ENCODE data around the gene SLC45A3.
A peak's percentile ranks its signal among the peaks of the same experiment; 100 is the strongest.

SLC45A3 gene

DNA sequence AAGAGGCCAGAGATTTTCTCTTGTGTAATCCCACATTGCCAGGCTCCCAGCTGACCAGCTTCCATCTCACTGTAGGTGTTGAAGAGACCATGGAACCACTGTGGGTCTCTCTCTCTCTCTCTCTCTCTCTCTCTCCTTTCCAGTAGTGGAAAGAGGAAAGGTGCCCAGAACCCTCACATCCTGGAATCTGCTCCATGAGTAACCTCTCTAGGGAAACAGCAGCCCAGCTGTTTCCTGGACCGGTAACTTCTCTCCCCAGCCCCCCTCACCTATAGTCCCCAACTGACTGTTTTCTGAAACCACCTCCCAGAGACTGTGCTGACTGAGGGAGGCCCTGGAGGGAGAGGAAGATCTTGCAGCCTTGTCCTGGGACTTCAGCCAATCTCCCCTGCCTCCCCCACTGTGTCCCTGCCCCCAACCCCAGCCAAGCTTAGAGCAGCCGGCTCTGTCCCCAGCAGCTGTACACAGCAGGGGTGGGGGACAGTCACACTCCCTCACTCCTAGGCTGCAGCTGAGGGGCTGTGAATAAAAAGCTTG lies 20.6 kb upstream of the SLC45A3 start:
- peak in 4 of 14 donors; percentile 23 to 44 (median 31) for DNase-seq

DNA sequence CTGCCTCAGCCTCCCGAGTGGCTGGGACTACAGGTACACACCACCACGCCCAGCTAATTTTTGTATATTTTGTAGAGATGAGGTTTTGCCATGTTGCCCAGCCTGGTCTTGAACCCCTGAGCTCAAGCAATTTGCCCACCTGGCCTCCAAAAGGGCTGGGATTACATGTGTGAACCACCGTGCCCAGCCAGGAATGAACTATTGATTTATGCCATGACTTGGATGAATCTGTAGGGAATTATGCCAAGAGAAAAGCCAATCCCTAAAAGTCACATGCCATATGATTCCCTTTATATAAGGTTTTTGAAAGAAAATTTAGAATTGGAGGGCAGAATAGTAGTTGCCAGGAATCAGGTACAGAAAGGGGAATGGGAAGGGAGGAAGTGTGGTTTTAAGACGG lies 19.1 kb upstream of the SLC45A3 start:
- DNase-seq: no peak

DNA sequence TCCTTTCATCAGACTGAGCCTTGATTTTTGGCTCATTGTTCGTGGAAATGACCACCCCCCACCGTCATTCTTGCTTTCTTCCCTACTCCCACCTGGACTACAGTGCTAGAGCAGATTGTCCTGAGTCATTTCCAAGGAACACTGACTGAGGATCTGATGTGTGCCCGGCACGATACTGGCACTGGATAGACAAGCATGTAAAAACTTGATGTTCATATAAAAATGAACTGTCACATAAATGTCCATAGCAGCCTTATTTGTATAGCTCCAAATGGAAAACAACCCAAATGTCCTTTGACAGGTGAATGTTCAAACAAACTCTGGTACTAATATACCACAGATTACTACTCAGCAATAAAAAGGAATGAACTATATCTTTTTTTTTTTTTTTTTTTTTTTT lies 18.6 kb upstream of the SLC45A3 start:
- DNase-seq: no peak

DNA sequence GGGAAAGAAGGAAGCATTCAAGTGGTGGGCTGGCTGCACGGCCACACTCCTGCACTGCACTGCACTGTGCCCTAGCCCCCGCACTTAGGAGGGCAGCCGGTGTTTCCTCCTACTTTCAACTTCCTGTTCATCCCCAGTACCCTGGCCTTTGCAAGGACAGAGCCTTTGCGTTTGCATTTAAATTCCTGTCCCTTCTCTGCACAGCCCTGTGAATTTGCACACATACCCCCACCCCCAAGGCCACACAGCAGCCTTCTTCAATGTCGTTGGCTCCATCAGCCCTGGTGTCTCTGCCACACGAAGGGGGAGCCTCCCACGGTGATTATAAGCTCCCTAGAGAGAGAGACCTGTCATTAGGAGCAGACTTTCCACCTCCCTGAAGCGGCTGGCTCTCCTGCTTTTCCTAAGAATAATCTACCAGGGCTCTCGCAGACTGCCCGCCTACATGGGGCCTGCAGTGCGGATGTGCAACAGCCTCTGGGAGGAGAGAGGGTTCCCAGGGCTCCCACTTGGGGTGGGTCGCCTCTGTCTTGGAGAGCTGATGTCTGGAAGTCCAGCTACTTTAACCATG lies 13.2 kb upstream of the SLC45A3 start:
- no peak for DNase-seq

DNA sequence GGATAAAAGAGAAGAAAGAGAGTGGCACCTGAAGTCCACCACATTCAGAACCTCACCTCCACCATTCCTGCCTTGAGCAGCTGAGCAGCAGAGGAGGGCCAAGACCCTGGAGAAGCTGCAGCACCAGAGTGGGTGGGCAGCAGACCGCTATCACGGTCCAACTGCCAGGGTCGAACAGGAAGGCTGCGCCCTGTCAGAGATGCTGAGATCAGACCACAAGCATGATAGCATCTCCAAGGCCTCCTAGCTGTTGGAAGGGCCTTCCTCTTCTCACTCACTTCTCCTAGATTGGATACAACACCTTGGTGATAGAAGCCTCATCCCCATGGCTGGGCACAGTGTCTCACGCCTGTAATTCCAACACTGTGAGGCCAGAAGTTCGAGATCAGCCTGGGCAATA lies 12.1 kb upstream of the SLC45A3 start:
- DNase-seq: no peak

DNA sequence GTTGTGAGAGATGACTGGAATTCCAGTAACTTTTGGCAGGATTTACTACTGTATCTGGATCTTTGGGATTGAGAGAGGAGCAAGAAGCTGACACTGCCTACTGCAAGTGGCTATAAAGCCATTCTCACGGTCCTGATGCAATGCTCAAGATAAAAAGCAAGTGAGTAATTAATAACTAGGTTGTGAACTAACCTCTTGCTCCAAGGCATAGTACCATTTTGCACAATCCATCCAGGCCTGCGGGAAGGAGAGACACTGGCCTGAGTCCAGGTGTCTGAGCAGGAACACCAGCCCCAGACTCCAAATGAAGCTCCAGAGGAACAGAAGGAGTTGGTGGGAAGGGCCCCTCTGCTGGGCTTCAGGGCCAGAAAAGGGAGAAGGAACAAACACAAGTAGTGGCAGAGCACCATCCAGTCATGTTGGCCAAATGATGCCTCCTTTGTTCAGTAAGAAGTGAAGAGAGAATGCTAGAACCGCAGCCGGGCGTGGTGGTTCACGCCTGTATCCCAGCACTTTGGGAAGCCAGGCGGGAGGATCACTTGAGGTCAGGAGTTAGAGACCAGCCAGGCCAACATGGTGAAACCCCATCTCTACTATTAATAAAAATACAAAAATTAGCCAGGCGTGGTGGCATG lies 9.9 kb upstream of the SLC45A3 start:
- DNase-seq: no peak

DNA sequence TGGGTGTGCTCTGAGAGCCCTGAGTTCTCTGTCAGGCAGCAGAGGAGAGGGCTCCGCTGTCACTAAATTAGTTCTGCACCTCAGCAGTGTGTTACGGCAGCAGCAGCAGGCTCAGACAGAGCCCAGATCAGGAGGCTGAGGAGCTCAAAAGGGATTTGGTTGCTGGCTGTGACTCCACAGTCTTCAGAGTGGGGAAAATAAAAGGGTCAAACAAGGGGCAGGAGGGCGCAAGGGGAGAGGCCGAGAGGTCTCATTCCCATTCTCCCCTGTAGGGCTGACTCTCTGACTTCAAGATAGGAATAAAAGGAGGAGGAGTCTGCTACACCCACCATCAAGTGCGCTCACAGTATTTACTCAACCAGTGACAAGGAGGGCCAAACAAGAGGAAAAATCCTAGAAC lies 9.2 kb upstream of the SLC45A3 start:
- no peak for DNase-seq

DNA sequence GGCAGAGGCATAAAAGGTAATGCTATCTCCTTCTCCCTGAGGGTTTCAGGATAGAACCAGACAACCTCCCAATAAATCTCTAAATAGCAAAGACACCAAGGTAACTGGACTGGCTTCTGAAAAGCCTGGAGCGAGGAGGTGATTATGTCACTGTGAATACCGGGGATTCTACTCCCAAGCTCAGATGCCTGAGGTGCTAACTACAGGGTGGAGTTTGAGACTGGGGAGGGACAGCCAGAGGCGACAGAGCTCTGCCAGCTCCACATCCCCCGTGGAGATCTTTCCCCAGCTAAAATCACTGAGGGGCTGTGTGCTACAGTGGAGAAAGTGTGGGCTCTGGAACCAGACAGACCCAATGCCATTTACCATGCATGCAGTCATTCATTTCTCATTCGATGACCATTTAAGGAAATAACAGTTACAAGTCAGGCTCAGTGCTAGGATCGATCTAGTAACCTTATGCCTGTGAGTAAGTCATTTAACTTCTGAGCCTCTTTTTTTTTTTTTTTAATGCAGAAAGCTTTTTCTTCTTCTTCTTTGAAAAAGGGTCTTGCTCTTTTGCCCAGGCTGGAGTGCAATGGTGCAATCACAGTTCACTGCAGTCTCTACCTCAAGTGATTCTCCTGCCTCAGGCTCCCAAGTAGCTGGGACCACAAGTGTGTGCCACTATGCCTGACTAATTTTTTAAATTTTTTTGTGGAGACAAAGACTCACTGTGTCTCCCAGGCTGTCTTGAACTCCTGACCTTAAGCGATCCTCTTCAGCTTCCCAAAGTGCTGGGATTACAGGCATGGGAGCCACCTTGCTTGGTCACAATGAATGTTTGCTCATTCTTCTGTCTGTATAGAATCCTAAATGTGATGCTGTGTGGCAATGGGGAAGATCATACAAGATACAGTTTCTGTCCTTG lies 8.1 kb upstream of the SLC45A3 start:
- no peak for DNase-seq

DNA sequence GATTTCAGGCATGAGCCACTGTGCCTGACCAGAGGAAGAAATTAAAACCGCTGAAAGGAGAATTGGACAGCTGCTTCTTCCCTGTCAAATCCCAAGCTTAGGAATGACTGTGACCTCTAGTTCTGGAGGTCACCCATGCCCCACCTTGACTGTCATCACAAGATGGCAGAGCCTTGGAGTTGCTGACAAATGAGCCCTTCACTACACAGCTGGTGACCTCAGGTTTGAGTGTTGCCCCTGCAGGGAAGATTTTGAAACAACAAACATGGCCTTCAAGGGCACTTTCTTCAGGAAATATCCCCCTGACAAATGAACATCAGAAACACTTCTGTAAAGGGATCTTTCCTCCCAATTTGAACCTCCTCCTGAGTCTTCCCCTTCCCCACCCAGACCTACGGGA lies 6.9 kb upstream of the SLC45A3 start:
- no peak for DNase-seq

DNA sequence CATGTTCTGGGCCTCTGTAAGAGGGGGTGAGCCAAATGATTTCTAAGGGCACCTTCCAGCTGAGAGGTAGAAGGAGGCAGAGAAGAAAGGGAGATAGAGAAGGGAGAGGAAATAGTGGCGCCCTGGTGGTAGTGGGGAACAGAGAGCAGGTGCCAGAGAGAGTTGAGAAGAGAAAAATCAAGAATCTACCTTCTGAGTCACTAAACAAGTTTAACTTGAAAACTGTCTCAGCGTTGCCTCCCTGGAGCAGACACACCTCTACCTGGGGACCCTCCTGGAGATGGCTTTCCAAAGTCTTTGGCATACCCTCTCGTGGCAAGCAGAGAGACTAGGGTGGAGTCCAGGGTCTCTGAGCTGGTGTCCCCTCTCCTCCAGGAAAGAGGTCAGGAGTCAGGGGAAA lies 1.1 kb upstream of the SLC45A3 start:
- DNase-seq: no peak

DNA sequence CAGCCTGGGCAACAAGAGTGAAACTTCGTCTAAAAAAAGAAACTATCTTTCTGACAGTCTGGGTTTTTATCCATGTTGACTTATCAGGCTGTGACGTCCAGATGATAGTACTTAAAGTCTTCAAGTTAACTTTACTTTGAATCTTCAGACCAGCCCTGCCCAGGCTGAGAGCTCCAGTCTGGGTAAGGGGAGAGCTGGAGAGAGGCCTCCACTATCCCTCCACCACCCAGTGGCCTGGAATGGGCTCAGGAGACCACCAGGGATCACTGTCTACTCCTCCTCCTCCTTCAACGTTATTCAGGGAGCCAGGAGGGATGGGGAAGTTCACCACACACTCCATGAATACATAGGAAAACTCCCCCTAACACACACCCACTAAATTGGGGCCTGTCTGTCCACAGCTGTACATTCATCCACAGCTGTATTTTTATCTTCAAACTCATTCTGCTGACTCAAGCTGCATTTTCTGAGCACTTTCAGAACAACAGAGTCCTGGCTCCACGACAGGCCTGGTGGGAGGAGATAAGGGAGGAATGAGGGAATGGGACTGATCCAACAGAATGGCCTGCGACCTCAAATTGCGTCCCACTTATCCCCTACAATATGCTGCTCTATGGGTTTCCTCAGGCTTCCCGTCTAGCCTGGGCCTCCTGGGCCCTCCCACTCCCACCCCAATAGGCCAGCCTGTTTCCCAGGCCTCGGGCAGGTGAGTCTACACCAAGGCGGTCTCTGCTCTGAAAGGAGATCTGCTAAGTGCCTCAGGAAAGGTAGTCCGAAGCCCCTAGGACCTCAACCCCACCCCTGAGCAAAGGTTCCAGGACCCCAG lies 1.8 kb downstream of the SLC45A3 start:
- peak in 2 of 14 donors; percentile 34 to 71 for DNase-seq

DNA sequence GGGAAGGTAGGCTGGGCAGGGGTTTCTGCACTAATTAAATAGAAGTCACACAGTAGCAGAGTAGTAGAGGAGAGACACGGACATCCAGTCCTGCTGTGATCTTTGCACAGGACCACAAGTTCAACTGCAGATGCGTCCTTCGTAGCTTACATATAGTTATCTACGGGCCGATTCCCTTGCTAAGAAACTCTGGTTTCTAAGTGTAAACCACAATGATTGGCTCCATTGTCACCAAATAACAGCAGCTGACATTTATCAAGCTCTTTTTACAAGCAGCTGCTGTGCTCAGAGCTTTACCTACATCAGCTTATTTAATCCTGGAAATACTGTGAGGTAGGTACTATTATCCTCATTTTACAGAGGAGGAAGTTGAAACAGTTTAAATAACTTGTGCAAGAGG lies 3.1 kb downstream of the SLC45A3 start:
- DNase-seq: no peak

DNA sequence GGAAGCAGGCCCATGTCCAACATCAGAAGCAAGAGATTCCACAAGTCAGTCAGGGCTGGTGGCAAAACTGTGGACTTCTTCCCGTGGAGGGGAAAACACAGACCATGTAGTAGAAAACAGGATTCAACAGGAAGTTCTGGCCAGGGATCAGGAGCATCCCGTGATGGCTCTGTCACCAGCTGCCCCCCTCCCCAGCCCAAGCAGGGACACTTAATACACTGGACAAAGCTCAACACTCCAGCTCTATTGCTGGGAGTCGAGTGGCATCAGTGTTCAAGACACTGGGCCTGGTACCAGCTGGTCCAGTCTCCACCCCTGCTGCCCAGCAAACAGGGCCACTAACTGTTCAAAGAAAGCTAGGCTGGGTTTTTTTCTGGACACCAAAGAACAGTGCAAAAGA lies 3.7 kb downstream of the SLC45A3 start:
- peak in 12 of 14 donors; percentile 19 to 91 (median 80) for DNase-seq

DNA sequence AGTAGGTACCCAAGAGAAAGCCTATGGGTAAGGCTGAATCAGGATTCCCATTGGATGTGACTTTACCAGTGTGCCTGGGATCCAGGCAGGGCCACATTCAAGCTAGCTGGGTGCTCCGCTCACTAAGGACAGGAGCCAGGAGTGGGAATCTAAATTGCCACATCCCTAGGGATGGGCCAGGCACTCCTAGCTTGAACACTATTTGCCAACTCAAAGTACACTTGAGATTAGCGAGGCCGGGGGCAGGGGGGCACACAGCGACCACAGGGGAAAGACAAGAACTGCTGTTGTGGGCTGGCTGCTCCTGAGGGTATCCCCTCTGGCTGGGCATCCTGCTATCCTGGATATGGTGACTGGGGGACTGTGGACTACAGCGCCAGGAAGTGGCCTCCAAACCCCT lies 4.3 kb downstream of the SLC45A3 start:
- DNase-seq: no peak

DNA sequence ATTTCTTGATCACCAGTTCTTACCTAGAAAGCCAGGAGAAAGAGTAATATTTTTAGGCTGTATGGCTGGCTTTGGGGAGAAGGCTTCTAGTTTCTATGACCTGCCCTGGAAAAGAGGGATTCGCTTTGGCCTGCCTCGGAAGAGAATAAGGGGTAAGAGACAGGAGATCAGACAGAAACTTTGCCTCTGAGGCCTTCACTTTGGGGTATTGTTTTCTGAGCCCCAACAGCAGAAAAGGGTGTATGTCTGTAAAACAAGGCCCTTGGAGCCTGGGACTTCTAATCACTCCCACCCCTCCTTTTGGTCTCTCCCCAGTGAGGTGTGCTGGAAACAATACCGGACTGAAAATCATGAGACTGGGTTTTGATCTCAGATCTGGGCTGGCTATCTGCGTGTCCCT lies 5.1 kb downstream of the SLC45A3 start:
- DNase-seq: no peak

DNA sequence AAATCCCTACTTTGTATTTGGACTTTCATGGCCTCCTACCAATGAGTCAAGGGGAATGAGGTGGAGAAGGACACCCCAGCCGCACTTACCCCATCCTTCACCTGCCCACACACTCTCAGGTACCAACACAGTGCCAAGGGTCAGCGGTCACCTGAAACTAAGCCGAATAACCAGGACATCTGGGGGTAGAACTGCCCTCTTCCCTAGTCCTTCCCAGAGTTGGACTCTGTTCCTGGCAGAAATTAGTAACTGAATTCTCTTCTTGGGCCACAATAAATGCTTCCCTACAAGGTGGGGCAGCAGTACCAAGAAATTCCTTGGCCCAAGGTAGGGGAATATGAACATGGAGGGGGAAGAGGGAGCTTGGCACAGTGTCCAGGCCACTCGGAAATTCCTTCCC lies 7.3 kb downstream of the SLC45A3 start:
- no peak for DNase-seq

DNA sequence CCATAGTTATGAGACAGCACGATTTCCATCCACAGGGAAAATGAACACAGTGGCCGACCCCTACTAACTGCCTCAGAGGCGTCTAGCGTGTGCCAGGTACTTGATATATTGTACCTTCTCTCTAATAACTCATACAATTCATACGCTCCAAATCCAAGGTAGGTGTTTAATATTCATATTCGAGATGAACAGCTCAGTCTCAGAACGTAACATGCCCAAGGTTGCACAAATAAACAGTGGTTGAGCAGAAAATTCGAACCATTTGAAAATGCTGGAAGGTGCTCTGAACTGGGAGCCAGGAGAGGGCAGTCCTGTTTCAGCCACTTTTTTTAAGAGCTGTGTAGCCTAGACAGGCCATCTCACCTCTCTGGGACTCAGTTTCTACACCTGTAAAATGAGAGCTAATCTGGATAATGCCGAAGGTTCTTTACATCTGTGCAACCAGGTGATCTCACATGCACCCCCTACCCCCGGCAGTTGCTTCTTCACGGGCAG lies 7.9 kb downstream of the SLC45A3 start:
- no peak for DNase-seq

DNA sequence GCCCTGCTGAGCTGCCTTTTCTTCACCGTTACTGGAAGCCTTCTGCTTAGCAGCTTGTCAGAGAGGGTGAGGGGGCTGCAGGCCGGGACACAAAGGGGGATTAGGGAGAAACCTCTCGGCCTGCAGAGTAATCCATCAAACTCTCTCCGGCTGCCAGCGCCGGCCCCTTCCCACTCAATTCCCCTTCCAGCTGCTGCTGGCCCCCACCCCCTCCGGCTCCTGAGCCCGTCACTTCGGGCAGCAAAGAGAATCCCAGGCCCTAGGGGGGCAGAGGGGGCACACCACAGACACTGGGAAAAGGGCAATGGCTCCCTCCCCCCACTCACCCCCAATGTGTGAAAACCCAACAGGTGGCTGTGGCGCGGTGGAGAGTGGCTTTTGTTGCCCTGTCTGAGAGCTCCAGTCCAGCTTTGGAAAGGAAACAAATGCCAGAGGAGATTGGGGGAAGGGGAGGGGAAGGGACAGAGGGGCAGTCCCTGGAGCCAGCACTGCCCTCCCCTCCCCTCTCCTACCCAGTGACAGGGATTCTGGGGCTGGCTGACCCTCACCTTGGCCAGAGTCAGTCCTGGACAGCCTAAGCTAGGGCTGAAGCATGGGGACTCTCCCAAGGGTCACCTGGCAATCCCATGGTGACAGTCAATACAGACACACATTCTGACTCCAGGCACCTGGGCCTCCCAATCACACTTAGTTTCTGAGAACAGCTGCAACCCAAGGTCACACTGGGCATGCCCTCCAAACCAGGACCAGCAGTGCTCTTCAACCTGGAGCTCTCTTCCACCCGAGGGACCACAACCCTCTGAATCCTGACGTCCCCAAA lies 9.5 kb downstream of the SLC45A3 start:
- no peak for DNase-seq

DNA sequence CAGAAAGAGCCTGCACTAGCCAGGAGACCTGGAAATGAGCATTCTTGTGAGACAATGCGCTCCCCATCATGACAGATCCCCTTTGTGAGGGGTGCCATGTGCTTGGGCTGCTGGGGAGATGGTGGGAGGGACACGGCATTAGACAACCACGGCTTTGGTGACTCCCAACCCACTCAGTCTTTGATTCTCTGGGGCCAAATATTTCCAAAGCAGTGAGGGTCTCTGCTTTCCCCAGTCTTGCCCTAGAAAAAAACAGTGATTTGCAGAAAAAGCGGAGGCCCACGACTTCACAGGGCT lies 10.2 kb downstream of the SLC45A3 start:
- DNase-seq: peak in 1 of 14 donors; percentile 63

DNA sequence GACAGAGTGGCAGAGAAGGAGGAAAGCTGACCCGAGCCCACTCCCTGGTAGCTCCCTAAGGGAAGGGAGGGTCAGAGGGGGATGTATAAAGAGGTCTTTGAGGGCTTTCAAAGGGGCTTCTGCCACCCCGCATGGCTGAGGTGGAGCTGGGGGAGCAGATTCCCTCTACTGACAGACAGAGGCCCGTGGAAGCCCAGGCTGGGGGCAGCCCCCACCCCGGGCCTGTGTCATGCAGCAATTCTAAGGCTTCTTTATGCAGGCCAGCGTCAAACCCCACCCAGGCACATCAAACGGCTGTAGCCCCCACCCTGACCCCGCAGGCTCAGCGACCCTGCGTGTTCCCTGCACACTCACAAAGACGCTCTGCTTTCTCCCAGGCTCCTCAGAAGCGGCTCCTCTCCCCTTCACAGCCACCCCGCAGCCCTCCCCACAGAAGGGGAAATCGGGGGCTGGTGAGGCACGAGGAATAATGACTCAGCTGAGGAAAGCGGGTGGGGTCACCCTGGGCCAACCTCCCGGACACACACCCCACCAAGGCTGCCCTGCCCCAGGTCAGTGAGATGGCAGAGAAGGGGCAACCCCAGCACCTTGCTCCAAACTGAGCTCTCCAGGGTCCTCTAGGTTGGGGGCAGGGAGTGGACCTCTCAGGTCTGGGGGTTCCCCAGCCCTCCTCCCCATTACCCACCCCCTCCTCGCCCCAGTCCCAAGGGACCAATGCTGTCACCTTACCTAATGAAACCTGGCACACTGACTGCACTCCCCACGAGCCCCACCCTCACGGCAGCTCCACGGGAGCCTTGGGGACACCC lies 10.8 kb downstream of the SLC45A3 start:
- DNase-seq: peak in 6 of 14 donors; percentile 48 to 88 (median 62)

DNA sequence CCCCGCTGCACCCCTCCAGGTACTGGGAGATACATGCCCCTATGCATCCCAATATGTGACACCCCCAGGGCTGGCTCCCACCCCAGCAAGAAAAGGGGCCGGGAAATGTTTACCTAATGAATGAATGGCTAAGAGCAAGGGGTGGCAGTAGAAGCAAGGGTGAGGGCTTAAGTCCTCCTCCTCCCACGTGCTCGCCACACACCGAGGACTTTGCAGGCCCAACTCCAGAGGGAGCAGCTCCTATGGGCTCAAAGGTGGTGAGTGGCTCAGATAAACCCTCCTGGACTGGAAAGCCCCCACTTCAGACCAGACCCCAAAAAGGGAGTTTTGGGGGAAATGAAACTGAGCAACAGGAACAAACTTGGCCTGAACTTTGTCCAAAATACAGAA lies 11.4 kb downstream of the SLC45A3 start:
- no peak for DNase-seq
